Astrocyte (in vitro differentiated cells and primary cell): Measurements from ENCODE around the gene F7. TPM values are rescaled to one million over a fixed set of nuclear protein-coding genes. Genes with fewer than 3 reads are reported as not detected.
"Not testable (repeated sequence)": the region's sequence is repeated elsewhere in the genome, so short reads cannot be mapped to it uniquely, and the experiment has no call there.

ENCODE experiments used
- DNase-seq: peaks from one replicate; pipeline ENCODE4 v3.0.0-alpha.2; 2010; ENCODE audit warnings: low read depth
- FAIRE-seq: peaks from 2 replicates; lab custom pipeline; 2011; peaks lifted over from hg19 to GRCh38; lab: Jason Lieb, UNC
- H2AFZ ChIP-seq: 2 replicates; pipeline ENCODE4 v1.6.0; 2012; ENCODE audit warnings: low read depth, low read length, inconsistent platforms
- H3K27ac ChIP-seq: 2 replicates; pipeline ENCODE4 v1.5.1; 2011; ENCODE audit warnings: low read depth, low read length, inconsistent platforms
- H3K27me3 ChIP-seq: 2 replicates; pipeline ENCODE4 v1.6.0; 2011; ENCODE audit warnings: low read length, inconsistent platforms; ENCODE audit not compliant: insufficient read depth
- H3K36me3 ChIP-seq: 2 replicates; pipeline ENCODE4 v1.5.1; 2011; ENCODE audit warnings: low read length, inconsistent platforms; ENCODE audit not compliant: insufficient read depth
- H3K4me1 ChIP-seq: 2 replicates; pipeline ENCODE4 v1.5.1; 2011; ENCODE audit warnings: low read length, inconsistent platforms; ENCODE audit not compliant: insufficient read depth
- H3K4me2 ChIP-seq: 2 replicates; pipeline ENCODE4 v1.6.0; 2012; ENCODE audit warnings: low read length, inconsistent platforms
- H3K4me3 ChIP-seq: 2 replicates; pipeline ENCODE4 v1.5.1; 2011; ENCODE audit warnings: low read depth, mild to moderate bottlenecking, low read length, inconsistent platforms; ENCODE audit not compliant: insufficient read depth
- H3K79me2 ChIP-seq: 2 replicates; pipeline ENCODE4 v1.6.0; 2012; ENCODE audit warnings: mild to moderate bottlenecking, low read length, inconsistent platforms; ENCODE audit not compliant: insufficient read depth
- H3K9ac ChIP-seq: 2 replicates; pipeline ENCODE4 v1.6.0; 2012; ENCODE audit warnings: mild to moderate bottlenecking, low read length, inconsistent platforms
- H3K9me3 ChIP-seq: 2 replicates; pipeline ENCODE4 v1.5.1; 2012; ENCODE audit warnings: low read depth, mild to moderate bottlenecking, low read length, inconsistent platforms; ENCODE audit not compliant: insufficient read depth
- H4K20me1 ChIP-seq: 2 replicates; pipeline ENCODE4 v1.6.0; 2012; ENCODE audit warnings: low read length, inconsistent platforms; ENCODE audit not compliant: insufficient read depth
- H3K27ac Mint-ChIP-seq: one replicate; pipeline ENCODE4 v1.8.0; 2021; ENCODE audit warnings: mild to moderate bottlenecking, mixed read lengths; ENCODE audit not compliant: unreplicated experiment
- H3K27me3 Mint-ChIP-seq: one replicate; pipeline ENCODE4 v1.8.0; 2021; ENCODE audit warnings: low read depth, mixed read lengths; ENCODE audit not compliant: unreplicated experiment
- H3K36me3 Mint-ChIP-seq: one replicate; pipeline ENCODE4 v1.8.0; 2021; ENCODE audit warnings: low read depth, mixed read lengths; ENCODE audit not compliant: unreplicated experiment
- H3K4me1 Mint-ChIP-seq: one replicate; pipeline ENCODE4 v1.8.0; 2021; ENCODE audit warnings: low read depth, mixed read lengths; ENCODE audit not compliant: unreplicated experiment
- H3K4me3 Mint-ChIP-seq: one replicate; pipeline ENCODE4 v1.8.0; 2021; ENCODE audit warnings: mild to moderate bottlenecking, moderate library complexity, mixed read lengths; ENCODE audit not compliant: unreplicated experiment
- H3K9me3 Mint-ChIP-seq: one replicate; pipeline ENCODE4 v1.8.0; 2021; ENCODE audit warnings: mild to moderate bottlenecking, mixed read lengths; ENCODE audit not compliant: unreplicated experiment
- EZH2 ChIP-seq: IDR thresholded peaks from 2 replicates; pipeline ENCODE4 v1.6.1; 2012; ENCODE audit warnings: mild to moderate bottlenecking, low read length, inconsistent platforms; ENCODE audit not compliant: insufficient read depth
- total RNA-seq: library from RNA; stranded (reverse); gene quantifications from 2 replicates; pipeline ENCODE4 v1.2.1, GENCODE V29; 2021
- TF ChIP-seq, protein P1 (sequence below): IDR thresholded peaks from 2 replicates; pipeline ENCODE4 v1.5.1; 2011; ENCODE audit warnings: low read depth, mild to moderate bottlenecking, inconsistent platforms, low read length, moderate library complexity; ENCODE audit not compliant: insufficient read depth

The F7 gene
- total RNA-seq, 1 donor from 2014 or later, result not detected

DNA sequence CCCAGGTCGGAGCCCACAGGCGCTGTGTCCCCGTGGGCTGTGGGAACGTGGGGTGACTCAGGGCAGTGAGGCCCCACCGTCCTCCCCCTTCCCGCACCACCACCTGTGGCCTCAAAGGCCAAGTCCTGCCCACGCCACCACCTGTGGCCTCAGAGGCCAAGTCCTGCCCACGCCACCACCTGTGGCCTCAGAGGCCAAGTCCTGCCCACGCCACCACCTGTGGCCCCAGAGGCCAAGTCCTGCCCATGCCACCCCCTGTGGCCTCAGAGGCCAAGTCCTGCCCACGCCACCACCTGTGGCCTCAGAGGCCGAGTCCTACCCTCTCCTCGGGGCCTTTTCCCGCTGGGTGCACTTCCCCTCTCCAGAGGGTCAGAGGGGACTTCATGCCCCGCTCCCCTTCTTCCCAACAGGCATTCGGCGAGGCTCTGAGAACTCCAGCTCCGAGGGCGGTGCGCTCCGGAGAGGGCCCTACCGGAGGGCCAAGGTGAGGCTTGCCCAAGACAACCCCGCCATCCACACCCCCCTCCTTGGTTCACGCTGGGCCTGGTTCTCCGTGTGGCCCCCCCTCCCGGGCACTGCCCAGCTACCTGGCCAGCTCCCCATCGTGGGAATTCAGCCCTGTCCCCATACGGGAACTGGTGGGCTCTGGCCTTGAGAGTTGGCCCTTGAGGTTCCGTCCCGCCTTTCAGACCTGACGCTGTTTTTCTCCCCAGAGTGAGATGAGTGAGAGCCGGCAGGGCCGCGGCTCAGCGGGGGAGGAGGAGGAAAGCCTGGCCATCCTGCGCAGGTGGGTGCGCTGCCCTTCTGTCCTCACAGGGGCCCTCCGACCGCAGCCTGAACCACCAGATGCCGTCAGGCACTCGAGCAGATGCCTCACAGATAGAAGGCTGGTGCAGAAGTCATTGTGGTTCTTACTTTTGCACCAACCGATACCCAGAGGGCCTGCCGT, 27.4 kb upstream of the F7 start:
- no peaks in the 10 kb centered on the region for H4K20me1 ChIP-seq
- no peak overlapping the region for H3K9ac ChIP-seq
- no peak overlapping the region for H2AFZ ChIP-seq
- H3K27ac ChIP-seq, result no peak overlapping the region
- no peaks in the 10 kb centered on the region for H3K79me2 ChIP-seq
- no peaks in the 10 kb centered on the region for H3K36me3 Mint-ChIP-seq
- peaks cover 12% of the 10 kb centered on the region for H3K27me3 Mint-ChIP-seq
- H3K36me3 ChIP-seq, result no peaks in the 10 kb centered on the region
- H3K4me1 ChIP-seq, result no peaks in the 10 kb centered on the region
- DNase-seq (no peak), FAIRE-seq (no peak)
- H3K27ac Mint-ChIP-seq, result no peak overlapping the region
- no peaks in the 10 kb centered on the region for H3K9me3 Mint-ChIP-seq
- H3K4me2 ChIP-seq, result no peak overlapping the region
- TF ChIP-seq EZH2, result no peak
- TF ChIP-seq, protein P1, sequence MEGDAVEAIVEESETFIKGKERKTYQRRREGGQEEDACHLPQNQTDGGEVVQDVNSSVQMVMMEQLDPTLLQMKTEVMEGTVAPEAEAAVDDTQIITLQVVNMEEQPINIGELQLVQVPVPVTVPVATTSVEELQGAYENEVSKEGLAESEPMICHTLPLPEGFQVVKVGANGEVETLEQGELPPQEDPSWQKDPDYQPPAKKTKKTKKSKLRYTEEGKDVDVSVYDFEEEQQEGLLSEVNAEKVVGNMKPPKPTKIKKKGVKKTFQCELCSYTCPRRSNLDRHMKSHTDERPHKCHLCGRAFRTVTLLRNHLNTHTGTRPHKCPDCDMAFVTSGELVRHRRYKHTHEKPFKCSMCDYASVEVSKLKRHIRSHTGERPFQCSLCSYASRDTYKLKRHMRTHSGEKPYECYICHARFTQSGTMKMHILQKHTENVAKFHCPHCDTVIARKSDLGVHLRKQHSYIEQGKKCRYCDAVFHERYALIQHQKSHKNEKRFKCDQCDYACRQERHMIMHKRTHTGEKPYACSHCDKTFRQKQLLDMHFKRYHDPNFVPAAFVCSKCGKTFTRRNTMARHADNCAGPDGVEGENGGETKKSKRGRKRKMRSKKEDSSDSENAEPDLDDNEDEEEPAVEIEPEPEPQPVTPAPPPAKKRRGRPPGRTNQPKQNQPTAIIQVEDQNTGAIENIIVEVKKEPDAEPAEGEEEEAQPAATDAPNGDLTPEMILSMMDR, result no peak
- no peaks in the 10 kb centered on the region for H3K4me1 Mint-ChIP-seq
- no peak overlapping the region for H3K4me3 Mint-ChIP-seq
- no peaks in the 10 kb centered on the region for H3K27me3 ChIP-seq
- no peaks in the 10 kb centered on the region for H3K9me3 ChIP-seq
- no peak overlapping the region for H3K4me3 ChIP-seq

DNA sequence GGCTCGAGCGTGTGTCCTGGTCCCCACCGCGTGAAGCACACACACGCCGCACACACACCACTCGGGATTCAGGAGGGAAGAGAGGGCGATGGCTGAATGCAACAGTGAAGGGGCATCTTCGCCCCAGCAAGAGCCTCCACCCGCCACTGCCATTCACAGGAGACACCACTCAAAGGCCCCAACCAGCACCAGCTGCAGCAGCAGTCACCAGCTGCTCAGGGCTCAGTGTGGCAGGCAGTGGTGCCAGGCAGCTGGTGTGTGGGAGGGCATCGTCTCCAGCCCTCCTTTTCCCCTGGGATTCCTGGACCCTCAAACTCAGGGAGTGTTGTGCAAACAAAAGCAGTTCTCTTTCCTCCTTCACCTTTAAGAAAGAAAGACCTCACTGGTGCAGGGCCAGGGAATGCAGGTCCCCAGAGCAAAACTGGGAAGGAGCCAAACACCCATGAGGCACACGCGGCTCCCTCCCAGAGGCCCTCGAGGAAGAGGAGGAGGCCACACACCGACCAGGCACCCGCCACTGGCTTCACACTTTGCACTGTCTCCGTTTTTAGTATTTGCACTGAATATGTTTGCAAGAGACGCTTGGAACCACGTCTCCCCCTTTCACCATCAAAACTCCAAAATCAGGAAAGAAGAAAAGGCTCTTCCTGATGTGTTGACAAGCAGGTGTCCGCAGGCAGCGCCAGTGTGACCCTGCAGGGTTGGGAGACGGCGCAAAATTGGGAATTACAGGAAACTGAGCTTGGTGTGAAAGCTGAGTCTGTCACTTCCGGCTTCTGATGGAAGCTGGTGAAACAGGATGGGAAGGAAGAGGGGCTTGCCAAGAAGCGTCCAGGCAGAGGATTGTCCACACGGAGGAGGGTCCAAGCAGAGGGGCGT, 26.4 kb upstream of the F7 start:
- Mint-ChIP-seq H3K36me3 (no peaks in the 10 kb centered on the region), H3K27me3 (peaks cover 12% of the 10 kb centered on the region), H3K27ac (no peak overlapping the region), H3K4me3 (no peak overlapping the region), H3K9me3 (no peaks in the 10 kb centered on the region), H3K4me1 (no peaks in the 10 kb centered on the region)
- H3K27me3 ChIP-seq, result no peaks in the 10 kb centered on the region
- no peaks in the 10 kb centered on the region for H3K4me1 ChIP-seq
- no peak overlapping the region for H3K27ac ChIP-seq
- no peak overlapping the region for H3K4me3 ChIP-seq
- no peak overlapping the region for H3K9ac ChIP-seq
- FAIRE-seq (no peak), DNase-seq (no peak)
- no peaks in the 10 kb centered on the region for H3K79me2 ChIP-seq
- H3K9me3 ChIP-seq, result no peaks in the 10 kb centered on the region
- no peak overlapping the region for H2AFZ ChIP-seq
- H3K36me3 ChIP-seq, result no peaks in the 10 kb centered on the region
- no peak overlapping the region for H3K4me2 ChIP-seq
- TF ChIP-seq, protein P1, result no peak
- TF ChIP-seq EZH2, result no peak
- H4K20me1 ChIP-seq, result no peaks in the 10 kb centered on the region

- not testable (repeated sequence) for H3K9ac ChIP-seq, H3K27me3 ChIP-seq, DNase-seq, H3K4me2 ChIP-seq, H3K4me3 ChIP-seq, H3K27ac Mint-ChIP-seq, H4K20me1 ChIP-seq, H2AFZ ChIP-seq, H3K4me1 ChIP-seq, H3K9me3 Mint-ChIP-seq, H3K79me2 ChIP-seq, H3K36me3 ChIP-seq, H3K36me3 Mint-ChIP-seq, H3K4me3 Mint-ChIP-seq, FAIRE-seq, H3K4me1 Mint-ChIP-seq, H3K27ac ChIP-seq, H3K9me3 ChIP-seq
- peaks cover 12% of the 10 kb centered on the region for H3K27me3 Mint-ChIP-seq
Observed at GRCh38 chr13:113079781-113080080, 25.9 kb upstream of the F7 start.
